Caco-2 (cell line): Measurements from ENCODE around the gene SH2D1B. TPM values are rescaled to one million over a fixed set of nuclear protein-coding genes. Genes with fewer than 3 reads are reported as not detected.

Experiments
- BruUV-seq: library from RNA; stranded (reverse); fragments of 400-500 nt; replicated peaks from 2 replicates; lab custom pipeline; 2021; lab: Mats Ljungman, UMichigan
- CTCF ChIA-PET: fragments of 300-600 bp; sonication (Branson Sonifier 250); formaldehyde crosslinking; loops from one replicate; lab custom pipeline; 2022; ENCODE audit warnings: antibody characterized with exemption; lab: Charles Lee
- POLR2A ChIA-PET: fragments of 300-600 bp; sonication (Branson Sonifier 250); formaldehyde crosslinking; loops from one replicate; lab custom pipeline; 2022; ENCODE audit warnings: antibody characterized with exemption; lab: Charles Lee
- DNase-seq, 2 experiments: peaks; one replicate each; pipeline versions ENCODE4 v3.0.0 to v3.0.0-alpha.2; 2020 to 2022
- H3K27me3 ChIP-seq: replicated peaks from 2 replicates; pipeline ENCODE4 v1.6.0; 2011; ENCODE audit warnings: low read length; ENCODE audit not compliant: control insufficient read depth, insufficient read depth
- H3K36me3 ChIP-seq: 2 replicates; pipeline ENCODE4 v1.5.1; 2011; ENCODE audit warnings: low read length; ENCODE audit not compliant: control insufficient read depth, insufficient read depth
- H3K4me1 ChIP-seq: fragments of 250-450 bp; sonication (Bioruptor Pico); 2 replicates; pipeline ENCODE4 v1.5.1; 2020; ENCODE audit warnings: mild to moderate bottlenecking
- H3K4me3 ChIP-seq: 2 replicates; pipeline ENCODE4 v1.5.1; 2011; ENCODE audit warnings: low read depth, mild to moderate bottlenecking, control low read depth, low read length
- H3K9me3 ChIP-seq: fragments of 250-450 bp; sonication (Bioruptor Pico); 2 replicates; pipeline ENCODE4 v1.5.1; 2020; ENCODE audit warnings: mild to moderate bottlenecking, moderate library complexity
- H3K27ac Mint-ChIP-seq: one replicate; pipeline ENCODE4 v1.8.0; 2022; ENCODE audit warnings: mixed read lengths; ENCODE audit not compliant: unreplicated experiment
- H3K27me3 Mint-ChIP-seq: one replicate; pipeline ENCODE4 v1.8.0; 2022; ENCODE audit warnings: mixed read lengths; ENCODE audit not compliant: insufficient read depth, unreplicated experiment
- H3K36me3 Mint-ChIP-seq: one replicate; pipeline ENCODE4 v1.8.0; 2022; ENCODE audit warnings: mild to moderate bottlenecking, mixed read lengths; ENCODE audit not compliant: insufficient read depth, unreplicated experiment
- H3K4me1 Mint-ChIP-seq: one replicate; pipeline ENCODE4 v1.8.0; 2022; ENCODE audit warnings: low read depth, mixed read lengths; ENCODE audit not compliant: unreplicated experiment
- H3K4me3 Mint-ChIP-seq: one replicate; pipeline ENCODE4 v1.8.0; 2022; ENCODE audit warnings: mild to moderate bottlenecking, moderate library complexity, mixed read lengths; ENCODE audit not compliant: unreplicated experiment
- H3K9me3 Mint-ChIP-seq: one replicate; pipeline ENCODE4 v1.8.0; 2022; ENCODE audit warnings: mixed read lengths; ENCODE audit not compliant: unreplicated experiment
- intact Hi-C: fragments of 100-400 bp; cut with micrococcal nuclease; formaldehyde crosslinking; loops from one replicate; pipeline ENCODE4 v1.10.0; 2022; ENCODE audit not compliant: unreplicated experiment
- total RNA-seq: library from RNA; stranded (reverse); gene quantifications from 2 replicates; pipeline ENCODE4 v1.2.3, GENCODE V29; 2022
- TF ChIP-seq, protein P1 (sequence below), 2 experiments: fragments of 200-600 bp in 1 of 2; IDR thresholded peaks; 1 replicate in 1 of 2; 2 replicates in 1 of 2; pipeline versions ENCODE4 v1.5.1 to v1.8.0; 2011 to 2022; ENCODE audit warnings: antibody characterized with exemption in 1 of 2, control low read depth in 1 of 2, inconsistent platforms in 1 of 2, low read depth in 1 of 2, low read length in 1 of 2, mild to moderate bottlenecking in 1 of 2, moderate library complexity in 1 of 2; ENCODE audit not compliant: insufficient read depth in 1 of 2, severe bottlenecking in 1 of 2, unreplicated experiment in 1 of 2

The SH2D1B gene
- total RNA-seq, 1 experiment from 2014 or later: not detected

DNA sequence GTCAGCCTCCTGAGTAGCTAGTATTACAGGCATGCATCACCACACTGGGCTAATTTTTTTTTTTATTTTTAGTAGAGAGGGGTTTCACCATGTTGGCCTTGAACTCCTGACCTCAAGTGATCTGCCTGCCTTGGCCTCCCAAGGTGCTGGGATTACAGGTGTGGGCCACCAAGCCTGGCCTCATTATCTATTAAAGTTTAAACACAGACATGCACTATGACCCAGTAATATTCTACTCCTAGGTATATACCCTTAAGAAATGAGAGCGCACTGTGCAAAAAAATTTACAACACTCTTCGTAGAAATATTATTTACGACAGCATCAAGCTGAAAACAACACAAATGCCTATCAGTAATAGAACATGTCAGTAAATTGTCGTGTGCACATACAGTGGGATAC lies 18.6 kb upstream of the SH2D1B start:
- no TSS peak for BruUV-seq
- POLR2A ChIA-PET: no interaction called here
- Histone ChIP-seq H3K4me3 (no peak overlapping the region), H3K27me3 (no peaks in the 10 kb centered on the region), H3K36me3 (no peaks in the 10 kb centered on the region), H3K4me1 (no peaks in the 10 kb centered on the region), H3K9me3 (no peaks in the 10 kb centered on the region)
- intact Hi-C loops: no loop called here
- no peak for DNase-seq
- Mint-ChIP-seq H3K4me1 (no peaks in the 10 kb centered on the region), H3K36me3 (no peaks in the 10 kb centered on the region), H3K27ac (no peak overlapping the region), H3K9me3 (no peaks in the 10 kb centered on the region), H3K4me3 (no peak overlapping the region), H3K27me3 (no peaks in the 10 kb centered on the region)
- CTCF ChIA-PET: no interaction called here
- TF ChIP-seq, protein P1, sequence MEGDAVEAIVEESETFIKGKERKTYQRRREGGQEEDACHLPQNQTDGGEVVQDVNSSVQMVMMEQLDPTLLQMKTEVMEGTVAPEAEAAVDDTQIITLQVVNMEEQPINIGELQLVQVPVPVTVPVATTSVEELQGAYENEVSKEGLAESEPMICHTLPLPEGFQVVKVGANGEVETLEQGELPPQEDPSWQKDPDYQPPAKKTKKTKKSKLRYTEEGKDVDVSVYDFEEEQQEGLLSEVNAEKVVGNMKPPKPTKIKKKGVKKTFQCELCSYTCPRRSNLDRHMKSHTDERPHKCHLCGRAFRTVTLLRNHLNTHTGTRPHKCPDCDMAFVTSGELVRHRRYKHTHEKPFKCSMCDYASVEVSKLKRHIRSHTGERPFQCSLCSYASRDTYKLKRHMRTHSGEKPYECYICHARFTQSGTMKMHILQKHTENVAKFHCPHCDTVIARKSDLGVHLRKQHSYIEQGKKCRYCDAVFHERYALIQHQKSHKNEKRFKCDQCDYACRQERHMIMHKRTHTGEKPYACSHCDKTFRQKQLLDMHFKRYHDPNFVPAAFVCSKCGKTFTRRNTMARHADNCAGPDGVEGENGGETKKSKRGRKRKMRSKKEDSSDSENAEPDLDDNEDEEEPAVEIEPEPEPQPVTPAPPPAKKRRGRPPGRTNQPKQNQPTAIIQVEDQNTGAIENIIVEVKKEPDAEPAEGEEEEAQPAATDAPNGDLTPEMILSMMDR (IDR thresholded peaks at IDR 0.05; ENCODE audit: insufficient read depth in 1 of 2, low read depth in 1 of 2, low read length in 1 of 2, severe bottlenecking in 1 of 2, unreplicated experiment in 1 of 2): no peak

DNA sequence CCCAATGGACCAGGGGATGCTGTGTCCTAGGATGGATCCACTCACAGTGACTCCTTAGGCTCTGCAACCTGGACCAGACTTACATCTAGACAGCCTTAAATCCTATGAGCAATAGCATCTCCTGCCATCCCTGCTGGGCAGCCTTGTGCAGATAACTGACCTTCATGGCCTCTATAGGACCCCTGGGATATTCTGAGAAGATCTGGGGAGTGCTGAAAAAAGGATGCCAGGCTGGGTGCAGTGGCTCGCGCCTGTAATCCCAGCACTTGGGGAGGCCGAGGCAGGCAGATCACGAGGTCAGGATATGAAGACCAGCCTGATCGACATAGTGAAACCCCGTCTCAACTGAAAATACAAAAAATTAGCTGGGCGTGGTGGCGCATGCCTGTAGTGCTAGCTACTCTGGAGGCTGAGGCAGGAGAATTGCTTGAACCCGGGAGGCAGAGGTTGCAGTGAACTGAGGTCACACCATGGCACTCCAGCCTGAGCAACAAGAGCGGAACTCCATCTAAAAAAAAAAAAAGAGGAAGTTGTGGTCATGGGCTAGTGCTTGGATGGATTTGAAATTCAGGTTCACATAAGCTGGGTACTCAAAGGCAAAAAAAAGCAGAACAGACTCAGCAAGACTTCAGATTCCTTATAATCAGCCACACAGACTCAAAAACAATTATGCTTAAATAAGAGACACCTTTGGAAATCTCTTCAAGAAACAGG lies 10.9 kb upstream of the SH2D1B start:
- Mint-ChIP-seq H3K27ac (no peak overlapping the region), H3K36me3 (no peaks in the 10 kb centered on the region), H3K4me3 (no peak overlapping the region), H3K9me3 (no peaks in the 10 kb centered on the region), H3K4me1 (no peaks in the 10 kb centered on the region), H3K27me3 (peaks cover 3% of the 10 kb centered on the region)
- POLR2A ChIA-PET: no interaction called here
- Histone ChIP-seq H3K4me3 (no peak overlapping the region), H3K27me3 (no peaks in the 10 kb centered on the region), H3K36me3 (no peaks in the 10 kb centered on the region), H3K9me3 (no peaks in the 10 kb centered on the region), H3K4me1 (no peaks in the 10 kb centered on the region)
- no peak for DNase-seq
- TF ChIP-seq, protein P1 (IDR thresholded peaks at IDR 0.05; ENCODE audit: insufficient read depth in 1 of 2, low read depth in 1 of 2, low read length in 1 of 2, severe bottlenecking in 1 of 2, unreplicated experiment in 1 of 2): no peak
- CTCF ChIA-PET: no interaction called here
- intact Hi-C loops: no loop called here
- BruUV-seq: no TSS peak

DNA sequence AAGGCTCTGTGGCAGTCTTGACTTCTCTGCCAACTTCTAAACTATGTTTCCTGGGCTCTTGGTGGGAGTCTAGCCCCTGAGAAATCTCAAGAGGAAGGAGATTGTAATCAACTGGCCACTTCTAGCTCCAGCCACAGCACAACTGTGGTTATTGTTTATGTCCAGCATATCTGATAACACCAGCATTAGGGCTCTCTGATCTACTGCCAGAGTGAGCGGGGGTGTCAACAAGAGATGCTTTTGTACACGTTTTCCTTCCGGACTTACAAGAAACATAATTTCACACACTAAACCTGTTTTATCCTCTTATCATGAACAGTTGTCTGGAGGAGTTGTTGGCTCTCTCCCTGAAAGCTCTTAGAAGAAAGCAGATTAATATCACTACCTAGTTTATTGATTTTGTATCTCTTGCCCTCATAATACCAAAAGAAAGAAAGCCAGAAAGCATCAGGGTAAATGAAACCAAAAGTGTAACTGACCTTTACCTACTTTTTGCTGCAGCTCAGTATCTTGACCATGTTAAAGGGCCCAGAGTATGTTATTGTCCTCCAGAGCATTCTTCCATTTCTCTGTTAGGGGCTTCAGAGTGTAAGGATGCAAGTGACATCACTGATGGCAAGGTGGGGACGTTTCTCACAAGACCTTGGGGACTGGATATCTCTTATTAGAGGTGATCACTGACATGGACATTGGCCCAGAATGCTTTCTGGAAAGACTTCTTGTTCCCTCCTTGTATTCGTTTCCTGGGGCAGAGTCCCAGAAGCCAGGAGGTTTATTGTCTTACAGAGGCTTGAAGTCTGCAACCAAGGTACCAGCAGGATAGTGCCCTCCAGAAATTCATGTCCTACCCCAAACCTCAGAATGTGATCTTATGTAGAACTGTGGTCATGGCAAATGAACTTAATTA lies 9.6 kb upstream of the SH2D1B start:
- BruUV-seq: no TSS peak
- no peak overlapping the region for H3K4me3 Mint-ChIP-seq

More for the DNA sequence above, 9.6 kb upstream of the SH2D1B start:
- TF ChIP-seq, protein P1 (IDR thresholded peaks at IDR 0.05; ENCODE audit: insufficient read depth in 1 of 2, low read depth in 1 of 2, low read length in 1 of 2, severe bottlenecking in 1 of 2, unreplicated experiment in 1 of 2): no peak
- Histone ChIP-seq H3K27me3 (no peaks in the 10 kb centered on the region), H3K4me3 (no peak overlapping the region), H3K4me1 (no peaks in the 10 kb centered on the region), H3K36me3 (no peaks in the 10 kb centered on the region), H3K9me3 (no peaks in the 10 kb centered on the region)
- no peak for DNase-seq
- Mint-ChIP-seq H3K4me1 (no peaks in the 10 kb centered on the region), H3K9me3 (no peaks in the 10 kb centered on the region), H3K36me3 (no peaks in the 10 kb centered on the region), H3K27me3 (peaks cover 3% of the 10 kb centered on the region), H3K27ac (no peak overlapping the region)
- ChIA-PET CTCF (no interaction called here), POLR2A (no interaction called here)
- intact Hi-C loops: no loop called here
